Coronary artery (tissue), 2 donors: ENCODE data around the gene SLBP.
A peak's percentile ranks its signal among the peaks of the same experiment; 100 is the strongest.

Experiments
- DNase-seq: peaks from one replicate; pipeline ENCODE4 v3.0.0-alpha.2; 2017; ENCODE audit warnings: low spot score
- H3K27ac ChIP-seq, 2 donors: fragments of 200-600 bp; sonication (generic); one replicate each; pipeline ENCODE4 v1.5.1; 2016 to 2019
- H3K4me3 ChIP-seq: fragments of 200-600 bp; sonication (generic); 2 replicates; pipeline ENCODE4 v1.5.1; 2016; ENCODE audit warnings: mild to moderate bottlenecking, moderate library complexity
- CTCF ChIP-seq: fragments of 200-600 bp; sonication (generic); IDR thresholded peaks from one replicate; pipeline ENCODE4 v1.5.1; 2019; ENCODE audit warnings: antibody characterized with exemption

Gene SLBP

GRCh38 chr4:1721003-1721665, 9.0 kb upstream of the SLBP start, which contains the start of the genes TACC3 and TMEM129:
TSS of gene TACC3 (plus strand) at chr4:1721521. CDS start at chr4:1723422, 1,901 bp downstream.
TSS of gene TMEM129 (minus strand) at chr4:1721323. CDS start at chr4:1720837, 486 bp downstream.
- no peak for TF ChIP-seq CTCF
- peak; percentile 97 for DNase-seq
- Histone ChIP-seq H3K27ac (peak within 1 kb of the TSS; percentile 62 to 97), H3K4me3 (peak within 1 kb of the TSS; percentile 92)

- DNase-seq = no peak
- no peak for TF ChIP-seq CTCF
- H3K27ac ChIP-seq = peak overlapping the region; percentile 62 to 97
- peak overlapping the region; percentile 92 for H3K4me3 ChIP-seq
Observed at GRCh38 chr4:1720163-1720983, 8.3 kb upstream of the SLBP start.

DNA sequence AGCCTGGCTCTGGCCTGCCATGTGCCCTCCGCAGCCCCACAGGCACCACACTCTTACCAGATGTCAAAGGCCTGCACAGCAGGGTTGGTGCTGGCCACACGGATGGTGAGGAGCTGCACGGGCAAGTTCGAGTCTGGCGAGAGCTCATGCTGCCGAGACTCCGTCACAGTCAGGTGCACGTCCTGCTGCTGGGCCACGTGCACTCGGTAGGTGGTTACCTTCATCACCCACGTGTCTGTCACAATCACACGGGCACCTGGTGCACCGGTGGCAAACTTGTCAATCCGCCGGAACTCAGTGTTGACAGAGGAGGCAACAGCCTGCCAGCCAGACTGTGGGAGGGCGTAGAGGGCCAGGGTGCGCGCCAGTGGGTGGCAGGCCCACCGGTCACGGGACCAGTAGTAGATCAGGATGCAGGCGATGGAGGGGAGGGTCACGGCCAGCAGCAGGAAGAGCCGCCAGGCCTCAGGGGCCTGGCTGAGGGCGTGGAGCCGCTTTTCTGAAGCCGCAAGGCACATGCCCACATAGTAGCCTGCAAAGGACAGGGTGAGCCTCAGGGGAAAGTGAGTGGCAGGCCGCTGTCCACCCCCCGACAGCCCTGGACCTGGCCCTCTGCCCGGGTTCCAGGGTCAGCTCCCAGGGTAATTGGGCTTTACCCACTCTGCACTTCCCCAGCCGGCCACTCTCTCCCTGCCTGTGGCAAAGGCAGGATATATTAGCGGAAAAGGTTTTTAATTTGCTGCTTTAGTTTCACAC, 6.2 kb upstream of the SLBP start:
- DNase-seq = no peak
- no peak overlapping the region for H3K4me3 ChIP-seq
- H3K27ac ChIP-seq = no peak overlapping the region
- TF ChIP-seq CTCF = no peak

GRCh38 chr4:1717129-1718094, 5.3 kb upstream of the SLBP start:
- H3K27ac ChIP-seq = no peak overlapping the region
- H3K4me3 ChIP-seq = no peak overlapping the region
- no peak for DNase-seq
- no peak for TF ChIP-seq CTCF

DNA sequence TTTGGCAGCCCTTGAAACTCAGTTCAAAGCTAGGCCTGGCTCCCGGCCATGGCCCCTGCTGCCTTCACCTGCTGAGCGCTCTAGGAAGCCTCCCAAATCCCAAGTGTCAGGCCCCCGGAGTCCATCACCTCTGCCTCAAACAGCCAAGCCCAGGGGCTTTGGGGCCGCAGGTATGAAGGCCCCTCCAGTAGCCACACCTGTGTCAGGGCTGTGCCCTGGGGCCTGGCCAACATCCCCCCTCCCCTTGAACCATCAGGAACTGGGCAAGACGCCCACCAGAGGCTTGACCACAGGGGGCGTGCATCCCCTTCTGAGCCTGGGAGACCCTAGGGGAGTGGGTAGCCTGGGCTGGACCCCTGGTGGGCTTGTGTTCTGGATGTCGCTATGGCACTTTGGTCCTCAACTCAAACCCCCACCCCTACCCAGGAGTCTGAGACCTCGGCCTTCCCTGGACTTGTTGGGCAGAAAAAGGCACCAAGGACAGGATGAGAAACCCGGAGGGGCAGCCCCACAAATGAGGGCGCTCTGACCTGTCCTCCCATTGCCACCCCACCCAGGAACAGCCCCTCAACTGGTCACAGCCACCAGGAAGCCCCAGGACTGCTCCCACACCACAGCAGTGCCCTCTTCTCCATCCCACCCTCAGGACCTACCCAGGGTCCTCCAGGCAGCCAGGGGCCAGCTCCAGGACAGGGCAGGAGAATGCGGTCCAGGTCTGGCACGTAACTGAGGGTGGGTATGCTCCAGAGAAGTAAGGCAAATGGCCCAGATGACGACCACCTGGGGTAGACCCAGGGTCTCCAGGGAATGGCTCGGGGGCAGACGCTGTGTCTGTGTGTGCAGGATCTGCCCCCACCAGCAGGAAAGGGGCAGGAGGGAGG, 4.2 kb upstream of the SLBP start:
- Histone ChIP-seq H3K27ac (no peak overlapping the region), H3K4me3 (no peak overlapping the region)
- no peak for DNase-seq
- TF ChIP-seq CTCF = no peak
